ENCODE data around the gene SEC31B. TPM values are rescaled to one million over a fixed set of nuclear protein-coding genes. Genes with fewer than 3 reads are reported as not detected.
A peak's percentile ranks its signal among the peaks of the same experiment; 100 is the strongest.

SEC31B gene, protein sequence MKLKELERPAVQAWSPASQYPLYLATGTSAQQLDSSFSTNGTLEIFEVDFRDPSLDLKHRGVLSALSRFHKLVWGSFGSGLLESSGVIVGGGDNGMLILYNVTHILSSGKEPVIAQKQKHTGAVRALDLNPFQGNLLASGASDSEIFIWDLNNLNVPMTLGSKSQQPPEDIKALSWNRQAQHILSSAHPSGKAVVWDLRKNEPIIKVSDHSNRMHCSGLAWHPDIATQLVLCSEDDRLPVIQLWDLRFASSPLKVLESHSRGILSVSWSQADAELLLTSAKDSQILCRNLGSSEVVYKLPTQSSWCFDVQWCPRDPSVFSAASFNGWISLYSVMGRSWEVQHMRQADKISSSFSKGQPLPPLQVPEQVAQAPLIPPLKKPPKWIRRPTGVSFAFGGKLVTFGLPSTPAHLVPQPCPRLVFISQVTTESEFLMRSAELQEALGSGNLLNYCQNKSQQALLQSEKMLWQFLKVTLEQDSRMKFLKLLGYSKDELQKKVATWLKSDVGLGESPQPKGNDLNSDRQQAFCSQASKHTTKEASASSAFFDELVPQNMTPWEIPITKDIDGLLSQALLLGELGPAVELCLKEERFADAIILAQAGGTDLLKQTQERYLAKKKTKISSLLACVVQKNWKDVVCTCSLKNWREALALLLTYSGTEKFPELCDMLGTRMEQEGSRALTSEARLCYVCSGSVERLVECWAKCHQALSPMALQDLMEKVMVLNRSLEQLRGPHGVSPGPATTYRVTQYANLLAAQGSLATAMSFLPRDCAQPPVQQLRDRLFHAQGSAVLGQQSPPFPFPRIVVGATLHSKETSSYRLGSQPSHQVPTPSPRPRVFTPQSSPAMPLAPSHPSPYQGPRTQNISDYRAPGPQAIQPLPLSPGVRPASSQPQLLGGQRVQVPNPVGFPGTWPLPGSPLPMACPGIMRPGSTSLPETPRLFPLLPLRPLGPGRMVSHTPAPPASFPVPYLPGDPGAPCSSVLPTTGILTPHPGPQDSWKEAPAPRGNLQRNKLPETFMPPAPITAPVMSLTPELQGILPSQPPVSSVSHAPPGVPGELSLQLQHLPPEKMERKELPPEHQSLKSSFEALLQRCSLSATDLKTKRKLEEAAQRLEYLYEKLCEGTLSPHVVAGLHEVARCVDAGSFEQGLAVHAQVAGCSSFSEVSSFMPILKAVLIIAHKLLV
- total RNA-seq, result 10 to 100 TPM in 1 of 2 donors, 1 to 10 TPM in 1; 7.0 to 11.7 TPM
- long read RNA-seq, partial matches to known transcripts, result 0 of 4 reads
- long read RNA-seq, other reads (novel, unspliced or antisense), result 4 of 4 reads

DNA sequence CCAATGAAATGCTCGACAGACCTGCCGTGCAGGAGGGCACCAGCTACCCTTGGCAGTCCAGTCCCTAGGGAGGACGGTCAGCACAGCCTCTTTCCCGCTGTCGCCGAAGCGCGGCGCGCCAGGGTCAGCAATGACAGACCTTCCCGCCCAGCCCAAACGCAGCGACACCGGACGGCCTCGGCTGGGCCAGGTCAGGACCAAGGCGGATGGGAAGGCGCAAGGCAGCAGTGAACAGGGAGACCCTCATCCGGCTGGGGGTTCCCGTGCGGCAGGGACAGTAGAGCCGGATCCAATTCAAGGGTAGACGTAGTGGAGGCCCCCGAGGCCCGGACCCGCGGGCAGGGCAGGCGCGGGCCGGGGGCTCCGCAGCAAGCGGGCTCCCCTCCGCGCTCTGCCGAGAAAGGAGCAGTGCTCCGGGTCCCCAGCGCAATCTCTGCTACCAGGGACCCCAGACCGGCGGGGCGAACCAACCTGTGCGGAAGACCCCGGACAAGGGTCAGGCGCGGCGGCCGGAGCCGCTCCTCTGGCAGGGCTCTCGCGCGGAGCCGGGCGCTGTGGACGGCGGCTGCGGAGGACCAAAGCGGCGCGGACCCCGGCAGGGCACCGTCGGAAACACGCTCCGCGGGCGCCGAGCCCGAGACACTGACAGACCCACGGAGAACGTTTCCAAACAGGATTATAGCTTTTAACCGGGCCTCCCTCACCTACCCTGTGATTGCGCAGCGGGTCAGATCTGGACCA, at the start of gene SEC31B:
Gene SEC31B (minus strand): TSS at position 551 of the 741 bp plus-strand sequence. CDS start 2,909 bp downstream, outside the sequence.
- intact Hi-C loops (cut with DNase I), result loop anchor here in 1 of 2 donors (5.0 kb wide), 1 partner anchor 182 kb away; no protein-coding TSS in a partner anchor
- peak; percentile 48 for DNase-seq
- peak; percentile 83 to 86 for ATAC-seq

DNA sequence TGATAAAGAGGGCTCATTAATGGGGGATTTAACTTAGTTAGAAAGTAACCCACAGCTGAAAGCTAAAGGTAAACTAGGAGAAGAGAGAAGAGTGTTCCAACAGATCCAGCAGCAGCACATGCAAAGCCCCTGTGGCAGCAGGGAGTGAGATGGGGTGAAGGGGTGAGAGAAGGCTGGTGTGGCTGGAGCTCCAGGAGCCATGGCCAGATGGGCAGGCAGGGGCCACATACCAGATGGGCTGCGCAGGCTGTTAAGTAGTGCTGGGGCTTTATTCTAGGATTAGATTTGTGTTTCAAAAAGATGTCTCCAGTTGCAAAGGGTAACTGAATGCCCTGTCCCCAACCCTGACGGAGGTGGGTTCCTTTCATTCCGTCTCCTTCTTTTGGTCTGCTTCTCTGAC, 49.3 kb upstream of the SEC31B start:
- ATAC-seq, result no peak
- DNase-seq, result no peak
- intact Hi-C loops (cut with DNase I), result loop anchor here in 1 of 2 donors (10.0 kb wide), 1 partner anchor 316 kb away; no protein-coding TSS in a partner anchor

DNA sequence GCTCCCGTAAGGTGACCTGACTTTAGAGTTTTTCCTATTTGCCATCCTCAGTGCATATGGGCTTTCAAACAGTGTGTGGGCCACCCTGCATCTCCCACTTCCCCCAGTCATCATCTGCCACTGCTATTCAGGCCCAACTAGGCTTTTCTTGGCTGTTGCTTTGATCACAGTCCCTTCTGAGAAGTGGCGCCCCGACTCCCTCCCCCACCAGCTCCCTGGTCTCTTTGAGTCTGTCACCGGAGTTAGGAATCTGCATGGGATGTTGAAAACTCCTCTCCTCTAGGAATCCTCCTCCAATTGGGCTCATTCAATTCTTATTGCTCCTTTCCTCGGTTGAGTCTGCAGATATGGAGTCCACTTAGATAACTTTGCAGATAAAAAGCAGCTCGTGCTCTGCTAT, 48.2 kb upstream of the SEC31B start:
- DNase-seq (no peak), ATAC-seq (no peak)
- intact Hi-C loops (cut with DNase I), result loop anchor here in 1 of 2 donors (10.0 kb wide), 1 partner anchor 317 kb away; no protein-coding TSS in a partner anchor

DNA sequence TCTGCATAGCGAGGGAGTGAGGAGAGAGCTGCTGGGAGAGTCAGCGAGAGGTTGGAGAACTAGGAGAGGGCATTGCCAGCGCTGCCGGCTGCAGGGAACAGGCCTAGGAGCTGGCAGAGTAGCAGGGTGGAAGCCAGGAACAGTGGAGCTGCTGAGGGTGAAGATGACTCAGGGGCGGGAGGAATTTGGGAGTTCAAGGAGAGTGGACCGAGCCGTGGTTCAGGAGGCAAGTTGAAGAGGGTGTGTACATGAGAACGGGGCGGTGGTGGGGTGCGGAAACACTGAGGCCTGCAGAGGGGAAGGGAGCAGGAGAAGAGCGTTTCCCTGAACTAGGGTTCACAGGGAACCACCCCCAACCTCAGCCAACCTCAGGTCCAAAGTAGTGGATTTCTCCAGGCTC, 47.6 kb upstream of the SEC31B start:
- intact Hi-C loops (cut with DNase I), result loop anchor here in 1 of 2 donors (10.0 kb wide), 1 partner anchor 318 kb away; no protein-coding TSS in a partner anchor
- ATAC-seq, result no peak

DNA sequence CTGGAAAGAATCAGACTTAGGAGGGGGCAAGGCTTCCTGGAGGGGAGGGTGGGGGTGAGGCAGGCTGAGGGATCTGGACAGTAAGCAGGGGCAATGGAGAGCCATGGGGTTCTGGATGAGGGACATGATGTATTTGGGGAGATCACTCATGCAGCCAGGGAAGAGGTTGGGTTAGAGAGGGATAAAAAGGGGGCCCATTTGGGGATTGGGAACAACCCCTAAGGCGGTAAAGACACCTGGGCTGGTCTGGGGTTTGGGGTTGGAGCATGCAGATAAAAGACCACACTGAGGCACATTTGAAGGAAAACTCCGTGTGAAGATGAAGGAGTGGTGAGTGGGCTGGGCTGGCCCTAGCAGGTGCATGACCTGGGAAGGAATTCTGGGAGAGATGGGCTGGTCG, 46.9 kb upstream of the SEC31B start:
- DNase-seq (no peak), ATAC-seq (no peak)
- intact Hi-C loops (cut with DNase I), result loop anchor here in 1 of 2 donors (10.0 kb wide), 1 partner anchor 318 kb away; no protein-coding TSS in a partner anchor

More for the DNA sequence above, 47.6 kb upstream of the SEC31B start:
- DNase-seq, result no peak

DNA sequence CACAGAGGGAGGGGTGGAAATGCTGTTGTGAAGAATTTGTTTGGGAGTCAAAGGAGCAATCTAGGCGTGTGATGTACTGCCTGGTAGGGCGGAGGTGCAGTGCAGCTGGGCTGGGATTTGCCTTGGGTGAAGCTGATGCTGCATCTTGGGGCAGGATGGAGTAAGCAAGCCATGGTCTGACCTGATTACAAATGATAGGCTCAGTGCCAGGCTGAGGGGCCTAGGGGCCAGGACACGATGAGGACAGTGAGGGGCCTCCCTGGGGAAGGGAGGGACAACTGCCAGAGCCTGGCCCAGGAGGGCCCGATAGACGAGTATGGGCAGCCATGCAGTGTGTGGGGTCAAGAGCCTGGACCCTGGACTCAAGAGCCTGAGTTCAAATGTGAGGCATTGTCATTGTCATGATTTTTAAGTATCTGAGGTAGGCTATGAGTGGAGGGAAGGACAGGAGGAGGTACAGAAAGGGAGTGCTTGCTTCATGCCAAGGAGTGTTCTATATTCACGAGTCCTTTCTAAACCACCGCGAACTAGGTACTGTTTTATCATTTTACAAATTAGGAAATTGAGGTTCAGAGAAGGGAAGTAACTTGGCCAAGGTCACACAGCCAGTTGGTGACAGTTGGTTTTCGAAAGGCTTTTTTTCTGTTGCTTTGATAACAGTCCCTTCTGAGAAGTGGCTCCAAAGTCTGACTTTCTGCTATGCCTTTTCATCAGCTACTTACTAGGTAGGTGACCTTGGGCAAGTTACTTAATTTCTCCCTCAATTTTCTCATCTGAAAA, 45.7 kb upstream of the SEC31B start:
- DNase-seq (no peak), ATAC-seq (no peak)
- intact Hi-C loops (cut with DNase I), result loop anchor here in 1 of 2 donors (10.0 kb wide), 1 partner anchor 319 kb away; no protein-coding TSS in a partner anchor

DNA sequence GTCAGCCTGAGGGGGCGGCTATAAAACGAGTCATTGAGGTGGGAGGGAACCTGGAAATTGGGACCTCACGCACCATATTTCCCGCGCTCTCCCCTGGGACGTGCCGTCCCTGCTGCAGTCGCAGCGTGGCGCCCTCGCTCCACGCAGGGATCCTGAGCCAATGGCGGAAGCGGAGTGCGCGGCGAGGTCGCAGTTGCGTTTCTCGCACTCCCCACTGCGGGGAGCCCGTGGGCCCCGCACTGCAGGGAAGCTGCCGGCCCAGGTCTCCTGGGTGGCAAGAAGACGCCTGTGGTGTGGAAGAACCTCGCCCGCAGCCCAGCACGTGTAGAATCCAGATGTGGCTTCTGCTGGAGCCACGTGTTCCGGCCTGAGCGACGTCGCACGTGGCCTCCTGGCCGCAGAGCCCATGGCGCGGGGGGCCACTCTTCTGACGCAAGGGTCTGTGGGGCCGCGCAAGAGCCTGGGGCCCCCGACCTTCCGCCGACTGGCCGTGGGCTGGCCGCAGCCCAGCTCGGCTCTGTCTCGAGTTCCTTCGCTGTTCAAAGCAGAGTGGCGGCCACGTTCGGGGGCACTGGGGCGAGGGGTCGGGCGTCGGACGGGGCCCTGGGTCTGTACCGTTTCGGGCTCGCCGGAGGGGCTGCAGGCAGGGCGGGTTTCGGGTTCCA, 42.5 kb upstream of the SEC31B start:
- intact Hi-C loops (cut with DNase I), result loop anchor here in 1 of 2 donors (10.0 kb wide), 1 partner anchor 323 kb away; no protein-coding TSS in a partner anchor
- peak; percentile 78 to 80 for ATAC-seq
- DNase-seq, result peak; percentile 67

DNA sequence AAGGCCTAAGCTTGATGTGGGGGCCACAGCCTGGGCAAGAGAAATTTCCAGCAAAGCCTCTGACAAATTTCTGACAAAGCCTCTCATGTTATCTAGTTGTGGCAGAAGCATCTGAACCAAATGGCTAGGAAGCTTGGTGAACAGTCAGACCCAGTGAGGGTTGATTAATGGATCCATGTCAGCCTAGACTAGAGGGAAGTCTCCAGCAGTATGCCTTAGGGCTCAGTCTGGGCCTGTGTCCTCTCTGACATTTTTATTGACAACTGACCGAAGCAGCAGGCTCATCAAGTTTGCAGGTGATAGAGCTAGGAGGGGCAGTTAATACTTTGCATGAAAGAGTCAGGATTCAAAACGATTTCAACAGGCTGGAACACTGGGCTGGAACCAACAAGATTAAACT, 41.3 kb upstream of the SEC31B start:
- DNase-seq (no peak), ATAC-seq (no peak)
- intact Hi-C loops (cut with DNase I), result loop anchor here (2.0 to 10.0 kb wide), 2 partner anchors 318 to 324 kb away; no protein-coding TSS in a partner anchor

DNA sequence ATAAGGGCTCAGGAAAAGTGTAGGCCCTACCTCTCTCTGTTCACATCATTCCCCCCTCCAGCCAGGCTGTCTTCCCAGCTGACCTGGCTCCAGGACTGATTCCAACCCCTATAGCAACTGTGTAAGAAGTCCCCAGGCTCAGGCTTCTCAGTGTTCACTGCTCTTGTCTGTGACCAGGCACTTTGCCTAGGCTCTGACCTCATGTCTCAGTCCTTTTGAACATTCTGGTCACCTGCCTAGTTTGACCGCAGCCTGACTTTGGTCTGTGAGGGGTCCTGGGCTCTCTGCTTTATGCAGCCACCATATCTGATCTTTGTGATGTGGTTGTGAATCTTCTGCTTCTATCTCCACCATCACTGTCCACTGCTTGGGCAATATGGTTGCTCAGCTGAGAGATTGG, 40.6 kb upstream of the SEC31B start:
- intact Hi-C loops (cut with DNase I), result loop anchor here (2.0 to 10.0 kb wide), 2 partner anchors 319 to 325 kb away; no protein-coding TSS in a partner anchor
- DNase-seq, result no peak
- ATAC-seq, result no peak

DNA sequence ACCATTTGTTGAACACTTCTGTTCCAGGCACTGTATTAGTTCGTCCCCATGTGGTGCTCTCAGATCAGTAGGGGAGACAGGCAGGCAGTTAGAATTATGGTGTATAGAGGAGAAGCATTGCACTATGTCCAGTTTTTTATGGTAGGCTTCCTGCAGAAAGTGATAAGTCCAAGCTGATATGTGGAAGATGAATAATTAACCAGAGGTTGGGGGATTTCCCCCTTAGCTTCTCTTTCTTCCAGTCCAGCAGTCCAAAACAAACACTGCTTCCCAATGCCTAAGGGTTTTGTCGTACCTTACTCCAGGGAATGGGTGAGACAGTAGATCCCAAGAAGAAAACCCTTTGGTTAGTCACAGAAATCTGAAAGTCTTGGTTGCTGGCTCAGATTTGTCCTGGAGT, 35.2 kb upstream of the SEC31B start:
- no peak for ATAC-seq
- no peak for DNase-seq
- intact Hi-C loops (cut with DNase I), result no loop called here

DNA sequence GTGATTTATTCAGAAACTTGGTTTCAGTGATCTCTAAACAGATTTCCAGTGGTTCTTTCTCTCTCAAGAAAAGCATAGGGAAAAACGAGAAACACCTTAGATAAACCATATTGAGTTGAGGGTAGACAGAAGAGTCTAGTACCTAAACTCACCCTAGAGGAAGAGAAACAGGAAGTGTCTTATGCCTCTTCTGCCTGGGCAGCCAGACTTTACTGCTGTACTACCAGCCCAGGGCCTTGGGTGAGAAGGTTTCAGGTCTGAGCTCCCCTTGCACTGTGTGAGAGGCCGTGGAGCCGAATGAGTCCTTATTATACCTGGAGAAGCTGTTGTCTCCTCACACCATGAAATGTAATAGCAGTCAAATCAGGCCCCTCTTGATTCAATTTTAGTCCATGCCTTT, 34.3 kb upstream of the SEC31B start:
- intact Hi-C loops (cut with DNase I), result no loop called here
- DNase-seq, result no peak
- ATAC-seq, result no peak

DNA sequence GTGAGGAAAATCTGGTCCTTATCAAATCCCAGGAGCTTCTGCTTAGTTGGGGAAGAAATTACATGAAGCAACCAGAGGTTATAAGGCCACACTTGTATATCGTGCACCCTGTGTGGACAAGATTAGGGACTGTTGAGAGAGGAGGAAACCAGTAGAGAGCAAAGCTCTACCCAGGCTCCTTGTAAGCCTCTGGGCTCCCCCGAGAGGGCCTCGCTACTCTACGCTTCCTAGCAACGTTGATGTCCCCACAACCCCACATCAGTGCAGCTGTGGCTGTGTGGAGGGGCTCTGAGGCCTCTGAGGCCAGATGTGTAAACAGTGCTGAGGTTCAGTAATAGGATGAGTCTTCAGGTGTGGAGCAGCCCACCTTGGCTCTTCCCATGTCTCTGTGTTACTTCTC, 32.1 kb upstream of the SEC31B start:
- intact Hi-C loops (cut with DNase I), result no loop called here
- ATAC-seq (peak in 1 of 2 donors; percentile 8), DNase-seq (no peak)

DNA sequence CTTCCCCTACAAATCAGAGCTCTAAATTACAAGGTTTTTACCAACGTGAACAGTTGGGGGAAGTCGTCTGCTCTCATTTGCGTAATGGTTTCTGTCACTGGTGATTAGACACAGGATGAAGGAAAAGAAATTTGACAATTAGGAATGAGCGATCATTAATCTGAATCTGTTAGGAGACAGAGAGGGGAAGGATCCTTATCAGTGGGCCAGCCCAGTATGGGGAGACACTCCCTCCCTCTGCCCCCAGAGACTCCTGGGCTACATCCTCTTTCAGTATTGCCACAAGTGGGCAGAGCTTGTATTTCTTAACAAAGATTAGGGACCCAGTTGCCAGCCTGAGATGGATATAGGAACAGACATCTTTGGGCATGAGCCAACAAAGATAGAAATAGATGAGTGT, 31.5 kb upstream of the SEC31B start:
- ATAC-seq (no peak), DNase-seq (no peak)
- intact Hi-C loops (cut with DNase I), result no loop called here

DNA sequence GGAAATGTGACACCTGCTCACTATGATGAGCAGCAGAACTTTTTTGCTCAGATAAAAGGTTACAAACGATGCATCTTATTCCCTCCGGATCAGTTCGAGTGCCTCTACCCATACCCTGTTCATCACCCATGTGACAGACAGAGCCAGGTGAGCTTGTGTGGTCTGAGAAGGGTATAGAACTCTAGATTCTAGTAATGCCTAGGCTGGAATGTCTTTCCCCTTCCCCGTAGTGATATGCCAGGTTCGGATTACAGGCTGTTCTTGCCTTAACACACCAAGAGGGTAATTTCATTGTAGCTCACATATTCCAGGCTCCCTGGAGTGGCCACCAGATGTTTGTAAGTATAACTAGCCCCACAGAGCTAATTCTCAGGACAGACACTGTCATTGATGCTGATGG, 25.3 kb upstream of the SEC31B start:
- ATAC-seq, result no peak
- intact Hi-C loops (cut with DNase I), result no loop called here
- no peak for DNase-seq

DNA sequence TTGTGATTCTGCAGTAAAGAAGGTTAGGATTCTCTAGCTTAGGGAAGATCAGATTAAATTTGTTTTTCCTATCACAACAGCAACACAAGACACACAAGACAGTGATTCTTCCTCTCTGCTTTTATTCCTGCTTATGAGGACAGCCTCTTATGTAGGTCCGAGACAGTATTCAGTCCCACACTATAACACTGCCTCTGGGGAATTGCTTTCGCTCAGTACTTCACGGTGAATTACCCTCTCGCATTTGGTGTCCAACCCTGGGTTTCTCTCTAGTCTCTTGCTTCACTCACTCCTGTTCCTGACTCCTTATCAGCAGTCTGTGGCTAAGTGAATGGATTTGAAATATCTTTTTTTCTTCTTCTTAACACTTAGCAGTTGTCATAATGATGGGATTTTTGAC, 17.8 kb upstream of the SEC31B start:
- intact Hi-C loops (cut with DNase I), result no loop called here
- DNase-seq (no peak), ATAC-seq (no peak)

DNA sequence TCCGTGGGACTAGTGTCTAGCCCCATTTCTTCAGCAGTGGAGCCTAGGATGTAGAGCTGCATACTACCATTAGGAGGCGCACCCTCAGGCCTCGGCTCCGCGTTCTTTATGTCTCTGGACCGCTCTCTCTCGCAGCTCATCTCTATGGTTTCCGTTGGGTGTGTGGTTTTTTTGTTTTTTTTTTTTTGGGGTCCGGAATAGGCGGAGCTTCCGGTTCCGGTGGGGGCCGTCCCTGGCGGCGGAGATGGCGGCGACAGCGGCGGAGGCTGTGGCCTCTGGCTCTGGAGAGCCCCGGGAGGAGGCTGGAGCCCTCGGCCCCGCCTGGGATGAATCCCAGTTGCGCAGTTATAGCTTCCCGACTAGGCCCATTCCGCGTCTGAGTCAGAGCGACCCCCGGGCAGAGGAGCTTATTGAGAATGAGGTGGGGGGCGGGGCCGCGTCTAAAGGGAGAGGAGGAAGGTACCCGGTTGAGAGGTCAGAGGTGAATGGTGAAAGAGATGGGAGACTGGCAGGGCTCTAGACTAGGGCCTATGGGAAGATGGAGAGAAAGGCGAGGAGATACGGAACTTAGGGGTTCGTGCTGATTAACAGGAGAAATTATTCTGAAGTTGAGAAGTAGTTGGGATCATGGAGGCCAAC, 16.2 kb upstream of the SEC31B start, which contains the start of gene HIF1AN:
Gene HIF1AN (plus strand): TSS at position 229 of the 639 bp plus-strand sequence. CDS start 16 bp downstream, at position 245.
- peak; percentile 97 to 98 for ATAC-seq
- peak; percentile 93 for DNase-seq
- intact Hi-C loops (cut with DNase I), result no loop called here
